Suprapubic skin (tissue), 4 donors: ENCODE results near the gene COL25A1. TPM values are rescaled to one million over a fixed set of nuclear protein-coding genes. Genes with fewer than 3 reads are reported as not detected.

Source experiments
- DNase-seq, 2 donors: peaks; one replicate each; pipeline ENCODE4 v3.0.0-alpha.2; 2019; ENCODE audit warnings: low spot score in 2 of 2
- H3K27ac ChIP-seq: fragments of 200-600 bp; sonication (generic); one replicate; pipeline ENCODE4 v1.5.1; 2019
- H3K27me3 ChIP-seq: fragments of 200-600 bp; sonication (generic); one replicate; pipeline ENCODE4 v1.5.1; 2019
- H3K36me3 ChIP-seq: fragments of 200-600 bp; sonication (generic); one replicate; pipeline ENCODE4 v1.5.1; 2019
- H3K4me1 ChIP-seq: fragments of 200-600 bp; sonication (generic); one replicate; pipeline ENCODE4 v1.5.1; 2019
- H3K4me3 ChIP-seq: fragments of 200-600 bp; sonication (generic); one replicate; pipeline ENCODE4 v1.5.1; 2019; ENCODE audit warnings: mild to moderate bottlenecking
- H3K9me3 ChIP-seq: fragments of 200-600 bp; sonication (generic); one replicate; pipeline ENCODE4 v1.5.1; 2019
- CTCF ChIP-seq, 2 donors: fragments of 200-600 bp in 1 of 2; fragments of 450-650 bp in 1 of 2; sonication (generic) in 1 of 2; IDR thresholded peaks; one replicate each; pipeline ENCODE4 v1.5.1; 2016 to 2019; ENCODE audit warnings: antibody characterized with exemption in 2 of 2, mild to moderate bottlenecking in 1 of 2, moderate library complexity in 1 of 2
- EP300 ChIP-seq: sonication (generic); formaldehyde crosslinking; IDR thresholded peaks from one replicate; pipeline ENCODE4 v1.6.1; 2017; ENCODE audit warnings: antibody characterized with exemption
- POLR2A ChIP-seq, 2 donors: fragments of 450-650 bp; IDR thresholded peaks; one replicate each; pipeline ENCODE4 v1.6.1; 2017; ENCODE audit warnings: antibody characterized with exemption in 2 of 2, mild to moderate bottlenecking in 2 of 2, moderate library complexity in 2 of 2
- POLR2AphosphoS5 ChIP-seq, 3 donors: sonication (generic); formaldehyde crosslinking; IDR thresholded peaks; one replicate each; pipeline ENCODE4 v1.6.1; 2017; ENCODE audit warnings: antibody characterized with exemption in 3 of 3
- WGBS: methylation state at CpG from one replicate; pipeline ENCODE4 v1.1.5; 2018; 5-methylcytosine and 5-hydroxymethylcytosine counted together
- total RNA-seq, 4 donors: library from RNA; depleted of rRNA; stranded (reverse); fragments of >200 nt; gene quantifications; one replicate each; pipeline ENCODE4 v1.1.0, GENCODE V29; 2016

Gene COL25A1
- total RNA-seq, 4 donors from 2014 or later, result 0.30 to 1.4 (median 1.0) TPM

- no peak for DNase-seq
- Histone ChIP-seq H3K27me3 (no peaks in the 10 kb centered on the region), H3K9me3 (no peaks in the 10 kb centered on the region), H3K4me3 (no peak overlapping the region), H3K36me3 (no peaks in the 10 kb centered on the region), H3K4me1 (no peaks in the 10 kb centered on the region), H3K27ac (no peak overlapping the region)
- no peak for TF ChIP-seq POLR2AphosphoS5 (IDR thresholded peaks at IDR 0.05)
- no peak for TF ChIP-seq CTCF (IDR thresholded peaks at IDR 0.05)
- TF ChIP-seq EP300, result no peak
- WGBS, result 79% methylated on average over 3 of the region's 3 CpGs
These were observed 375.7 kb downstream of the COL25A1 start for GRCh38 chr4:108926781-108927180.

GRCh38 chr4:108926061-108926460, 376.4 kb downstream of the COL25A1 start:
- WGBS, result 66% methylated on average over 1 of the region's 1 CpG
- no peak for DNase-seq
- no peak for TF ChIP-seq EP300
- no peak for TF ChIP-seq POLR2A (IDR thresholded peaks at IDR 0.05)
- TF ChIP-seq POLR2AphosphoS5 (IDR thresholded peaks at IDR 0.05), result no peak
- no peak for TF ChIP-seq CTCF (IDR thresholded peaks at IDR 0.05)

DNA sequence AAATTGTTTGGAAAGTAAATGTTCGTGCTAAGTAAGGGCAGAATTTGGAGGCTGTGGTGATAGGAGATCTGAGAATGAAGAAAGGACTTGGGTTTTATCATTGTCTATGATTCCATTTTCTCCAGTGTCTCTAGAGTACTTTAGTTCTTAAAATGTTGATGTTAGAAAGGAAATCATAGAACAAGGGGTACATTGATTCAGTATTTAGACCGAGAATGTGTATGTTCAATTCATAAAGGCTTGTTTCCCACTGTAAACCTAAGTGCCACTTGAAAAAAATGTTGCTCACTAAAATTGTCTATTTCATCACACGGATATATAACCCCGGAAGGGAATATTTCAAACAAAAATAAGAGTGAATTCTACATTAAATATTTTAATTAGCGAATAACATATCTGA, 380.3 kb downstream of the COL25A1 start:
- no peaks in the 10 kb centered on the region for H3K4me1 ChIP-seq
- H3K36me3 ChIP-seq, result no peaks in the 10 kb centered on the region
- 87% methylated on average over 5 of the region's 5 CpGs for WGBS
- H3K4me3 ChIP-seq, result no peak overlapping the region
- no peak for DNase-seq
- no peak overlapping the region for H3K27ac ChIP-seq
- H3K9me3 ChIP-seq, result no peaks in the 10 kb centered on the region
- H3K27me3 ChIP-seq, result no peaks in the 10 kb centered on the region
- no peak for TF ChIP-seq EP300

More at GRCh38 chr4:108926061-108926460, 376.4 kb downstream of the COL25A1 start:
- Histone ChIP-seq H3K4me3 (no peak overlapping the region), H3K27me3 (no peaks in the 10 kb centered on the region), H3K36me3 (no peaks in the 10 kb centered on the region), H3K4me1 (no peaks in the 10 kb centered on the region), H3K27ac (no peak overlapping the region), H3K9me3 (no peaks in the 10 kb centered on the region)

DNA sequence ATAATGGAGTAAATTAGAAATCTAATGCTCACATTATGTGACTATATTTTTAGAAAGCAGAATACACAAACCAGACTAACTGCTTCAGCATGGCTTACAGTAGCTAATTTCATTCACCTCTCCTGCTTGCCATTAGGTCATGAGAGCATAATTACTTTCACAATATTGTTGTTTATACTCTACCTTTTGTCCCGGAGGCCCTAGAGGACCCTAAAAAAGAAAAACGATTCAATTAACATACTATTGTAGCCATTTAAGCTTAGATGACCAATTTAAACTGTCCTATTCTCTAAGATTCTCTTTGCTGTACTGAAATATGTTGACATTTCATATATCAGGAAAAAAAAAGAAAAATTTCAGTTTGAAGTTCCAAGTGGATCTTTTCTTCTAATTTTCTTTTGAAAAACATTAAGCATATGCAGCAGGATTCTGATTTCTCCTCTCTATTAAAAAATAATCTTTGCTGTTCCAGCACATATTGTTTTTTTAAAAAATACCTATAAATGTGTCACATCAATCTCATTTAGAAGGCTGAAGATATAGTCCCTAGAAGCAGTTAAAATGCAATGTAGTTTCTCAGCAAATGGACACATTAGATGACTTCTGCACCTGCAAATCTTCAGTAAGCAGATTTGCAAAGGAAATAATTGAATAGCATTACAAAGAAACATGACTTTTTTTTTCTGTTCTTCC, 381.9 kb downstream of the COL25A1 start:
- no peaks in the 10 kb centered on the region for H3K9me3 ChIP-seq
- no peaks in the 10 kb centered on the region for H3K4me1 ChIP-seq
- H3K27me3 ChIP-seq, result no peaks in the 10 kb centered on the region
- DNase-seq, result no peak
- no peak overlapping the region for H3K27ac ChIP-seq
- H3K36me3 ChIP-seq, result no peaks in the 10 kb centered on the region
- TF ChIP-seq CTCF (IDR thresholded peaks at IDR 0.05) (no peak), POLR2A (IDR thresholded peaks at IDR 0.05) (no peak), EP300 (no peak), POLR2AphosphoS5 (IDR thresholded peaks at IDR 0.05) (no peak)
- WGBS, result 59% methylated on average over 2 of the region's 2 CpGs
- H3K4me3 ChIP-seq, result no peak overlapping the region

- Histone ChIP-seq H3K27me3 (no peaks in the 10 kb centered on the region), H3K4me1 (no peaks in the 10 kb centered on the region), H3K36me3 (no peaks in the 10 kb centered on the region), H3K27ac (no peak overlapping the region), H3K9me3 (no peaks in the 10 kb centered on the region), H3K4me3 (no peak overlapping the region)
- TF ChIP-seq POLR2AphosphoS5 (IDR thresholded peaks at IDR 0.05), result no peak
- TF ChIP-seq EP300, result no peak
- no peak for TF ChIP-seq POLR2A (IDR thresholded peaks at IDR 0.05)
- no peak for TF ChIP-seq CTCF (IDR thresholded peaks at IDR 0.05)
- no peak for DNase-seq
- WGBS, result 70% methylated on average over 5 of the region's 5 CpGs
These were observed 383.1 kb downstream of the COL25A1 start for GRCh38 chr4:108919226-108919893.
